Measurements from ENCODE around the gene ANGPT4.

DNA sequence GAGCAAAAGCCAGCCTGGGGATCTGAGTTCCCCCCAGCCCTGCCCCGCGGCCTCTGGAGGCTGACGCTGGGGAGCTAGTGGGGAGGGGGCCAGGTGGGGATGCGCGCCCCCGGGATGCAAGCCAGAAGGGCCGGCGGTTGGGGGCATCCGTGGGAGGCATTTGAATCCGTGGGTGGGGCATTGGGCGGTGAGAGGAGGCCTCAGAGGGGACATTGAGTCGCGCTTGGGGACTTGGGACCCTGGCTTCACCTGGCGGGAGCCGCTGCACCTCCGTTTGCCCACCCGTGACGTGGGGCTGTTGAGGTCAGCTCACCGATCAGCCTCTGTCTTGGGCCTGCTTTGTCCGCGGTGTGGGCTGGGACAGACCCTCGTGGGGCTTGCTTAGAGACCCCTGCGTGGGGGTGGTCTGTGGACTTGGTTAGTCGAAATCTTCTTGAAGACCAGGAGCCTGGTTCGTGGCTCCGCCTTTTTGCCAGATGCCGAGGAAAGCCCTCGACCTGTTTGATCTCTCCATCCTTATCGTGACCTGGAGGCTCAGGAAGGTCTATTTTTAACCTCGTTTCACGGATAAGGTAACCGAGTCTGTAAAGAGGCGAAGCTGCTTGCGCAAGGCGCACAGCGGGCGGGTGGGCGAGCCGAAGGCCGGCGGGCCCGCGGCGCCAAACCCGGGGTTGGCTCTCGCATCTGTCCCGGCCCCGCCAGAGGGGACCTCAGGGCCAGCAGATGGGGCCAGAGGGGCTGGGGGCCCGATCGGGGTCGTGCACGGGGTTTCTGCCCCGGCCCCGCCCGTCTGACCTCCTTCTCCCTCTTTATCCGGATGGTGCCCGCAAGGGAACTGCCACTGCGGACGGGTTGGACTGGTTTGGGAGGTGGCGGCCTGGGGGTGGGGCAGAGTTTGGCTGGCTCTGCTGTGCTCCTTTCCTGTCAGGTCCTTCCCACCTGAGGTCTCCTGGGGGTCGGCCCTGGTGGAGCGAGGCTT lies 74.3 kb downstream of the ANGPT4 start:
- TF ChIP-seq, protein P1, sequence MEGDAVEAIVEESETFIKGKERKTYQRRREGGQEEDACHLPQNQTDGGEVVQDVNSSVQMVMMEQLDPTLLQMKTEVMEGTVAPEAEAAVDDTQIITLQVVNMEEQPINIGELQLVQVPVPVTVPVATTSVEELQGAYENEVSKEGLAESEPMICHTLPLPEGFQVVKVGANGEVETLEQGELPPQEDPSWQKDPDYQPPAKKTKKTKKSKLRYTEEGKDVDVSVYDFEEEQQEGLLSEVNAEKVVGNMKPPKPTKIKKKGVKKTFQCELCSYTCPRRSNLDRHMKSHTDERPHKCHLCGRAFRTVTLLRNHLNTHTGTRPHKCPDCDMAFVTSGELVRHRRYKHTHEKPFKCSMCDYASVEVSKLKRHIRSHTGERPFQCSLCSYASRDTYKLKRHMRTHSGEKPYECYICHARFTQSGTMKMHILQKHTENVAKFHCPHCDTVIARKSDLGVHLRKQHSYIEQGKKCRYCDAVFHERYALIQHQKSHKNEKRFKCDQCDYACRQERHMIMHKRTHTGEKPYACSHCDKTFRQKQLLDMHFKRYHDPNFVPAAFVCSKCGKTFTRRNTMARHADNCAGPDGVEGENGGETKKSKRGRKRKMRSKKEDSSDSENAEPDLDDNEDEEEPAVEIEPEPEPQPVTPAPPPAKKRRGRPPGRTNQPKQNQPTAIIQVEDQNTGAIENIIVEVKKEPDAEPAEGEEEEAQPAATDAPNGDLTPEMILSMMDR (IDR thresholded peaks at IDR 0.05), result no peak
- TF ChIP-seq POLR2A (IDR thresholded peaks at IDR 0.05), result no peak
